Activated CD4-positive, alpha-beta T cell treated with anti-CD3 and anti-CD28 coated beads, Interleukin-2, amount 10 ng/mL, durations not matched to agents 7 days and 5 days (primary cell): ENCODE measurements around the gene EIF3K. TPM values are rescaled to one million over a fixed set of nuclear protein-coding genes. Genes with fewer than 3 reads are reported as not detected.

Experiments used
- CTCF ChIA-PET: fragments of 350-600 bp; sonication (Branson Sonifier 250); formaldehyde crosslinking; loops from one replicate; lab custom pipeline; 2021; ENCODE audit warnings: antibody characterized with exemption; lab: Charles Lee
- POLR2A ChIA-PET: fragments of 350-600 bp; sonication (Branson Sonifier 250); formaldehyde crosslinking; loops from one replicate; lab custom pipeline; 2021; ENCODE audit warnings: antibody characterized with exemption; lab: Charles Lee
- DNase-seq: peaks from one replicate; pipeline ENCODE4 v3.0.0-alpha.2; 2020
- H3K27ac Mint-ChIP-seq: one replicate; pipeline ENCODE4 v1.8.0; 2021; ENCODE audit warnings: mild to moderate bottlenecking, moderate library complexity, mixed read lengths
- H3K27me3 Mint-ChIP-seq: one replicate; pipeline ENCODE4 v1.8.0; 2021; ENCODE audit warnings: mixed read lengths
- H3K36me3 Mint-ChIP-seq: one replicate; pipeline ENCODE4 v1.8.0; 2021; ENCODE audit warnings: low read depth, mixed read lengths
- H3K4me1 Mint-ChIP-seq: one replicate; pipeline ENCODE4 v1.8.0; 2021; ENCODE audit warnings: mixed read lengths
- H3K4me3 Mint-ChIP-seq: one replicate; pipeline ENCODE4 v1.8.0; 2021; ENCODE audit warnings: mild to moderate bottlenecking, moderate library complexity, mixed read lengths
- H3K9me3 Mint-ChIP-seq: one replicate; pipeline ENCODE4 v1.8.0; 2021; ENCODE audit warnings: mixed read lengths
- total RNA-seq, 2 experiments: library from RNA; stranded (reverse); gene quantifications; one replicate each; pipeline ENCODE4 v1.2.3, GENCODE V29; 2021

The EIF3K gene
- total RNA-seq, 2 experiments from 2014 or later = 309 to 318 TPM

DNA sequence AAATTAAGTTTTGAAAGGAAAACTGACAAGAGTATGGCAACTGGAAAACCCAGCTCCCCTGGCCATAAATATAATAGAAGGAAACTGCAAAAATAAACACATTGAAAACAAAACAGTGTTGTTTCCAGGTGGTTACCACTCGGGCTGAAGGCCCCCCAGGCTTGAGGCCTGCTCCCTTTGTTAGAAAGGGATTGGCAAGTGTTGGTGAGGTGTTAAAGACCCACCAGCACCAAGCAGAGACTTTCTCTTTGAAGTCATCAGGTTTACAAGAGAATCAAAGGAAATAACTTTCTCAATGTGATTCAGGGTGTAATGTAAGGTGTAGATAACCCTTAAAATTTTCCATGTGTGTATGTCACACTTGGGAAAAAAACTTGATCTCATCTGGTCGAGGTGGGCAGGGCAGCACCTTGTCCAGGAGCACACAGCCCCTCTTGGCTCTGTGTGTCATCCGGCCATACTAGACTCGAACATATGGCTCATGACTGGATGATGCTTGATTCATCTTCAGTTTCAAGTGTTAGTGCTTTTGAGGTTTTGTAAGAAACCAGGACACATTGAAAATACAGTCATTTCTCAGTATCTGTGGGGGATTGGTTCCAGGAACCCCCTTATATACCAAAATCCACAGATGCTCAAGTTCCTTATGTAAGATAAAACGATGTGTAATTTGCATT is 36.3 kb downstream of the EIF3K start:
- peaks cover 51% of the 10 kb centered on the region for H3K36me3 Mint-ChIP-seq
- no peaks in the 10 kb centered on the region for H3K27me3 Mint-ChIP-seq
- DNase-seq = peak; percentile 43
- H3K9me3 Mint-ChIP-seq = no peaks in the 10 kb centered on the region
- H3K27ac Mint-ChIP-seq = peak overlapping the region; percentile 81
- H3K4me1 Mint-ChIP-seq = peaks cover 92% of the 10 kb centered on the region
- ChIA-PET CTCF (interaction anchor here (0.6 to 1.5 kb wide), 2 partner anchors 8 to 54 kb away, joined by 3 read pairs; partner anchors contain the start of gene ACTN4), POLR2A (interaction anchor here (0.5 kb wide), 1 partner anchor 44 kb away, joined by 5 read pairs; no protein-coding TSS in a partner anchor)
- H3K4me3 Mint-ChIP-seq = peak overlapping the region; percentile 56

DNA sequence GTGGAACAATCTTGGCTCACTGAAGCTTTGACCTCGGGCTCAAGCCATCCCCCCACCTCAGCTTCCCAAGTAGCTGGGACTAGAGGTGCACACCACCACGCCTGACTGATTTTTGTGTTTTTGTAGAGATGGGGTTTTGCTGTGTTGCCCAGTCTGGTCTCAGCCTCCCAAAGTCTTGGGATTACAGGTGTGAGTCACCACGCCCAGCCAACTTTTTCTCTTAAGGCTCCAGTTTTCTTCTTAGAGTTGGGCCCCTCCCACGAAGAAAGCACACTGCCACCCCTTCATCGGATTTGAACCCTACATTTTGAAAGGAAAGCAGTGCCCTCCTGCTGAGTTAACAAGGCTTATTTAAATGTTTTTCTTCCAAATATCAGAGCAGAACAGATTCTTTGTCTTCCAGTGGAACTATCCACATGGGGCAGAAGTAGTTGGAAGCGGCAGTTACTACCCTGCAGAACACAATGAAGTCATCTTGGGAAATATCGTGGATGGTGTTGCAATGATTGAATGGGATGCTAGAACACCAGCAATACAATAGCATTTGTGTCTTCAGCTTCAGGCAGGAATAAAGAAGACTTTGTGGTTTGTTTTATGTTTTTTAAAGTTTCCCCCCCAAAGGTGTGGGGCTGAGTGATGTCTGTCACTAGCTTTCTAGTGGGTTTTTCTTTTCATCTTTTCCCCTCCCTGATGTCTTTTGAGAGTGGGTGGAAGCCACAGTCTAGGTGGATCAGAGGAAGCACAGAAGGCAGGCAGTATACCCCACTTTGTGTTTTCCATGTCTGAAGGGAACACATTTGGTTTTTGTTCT is 37.4 kb downstream of the EIF3K start:
- H3K27me3 Mint-ChIP-seq = no peaks in the 10 kb centered on the region
- H3K4me1 Mint-ChIP-seq = peaks cover 88% of the 10 kb centered on the region
- H3K9me3 Mint-ChIP-seq = no peaks in the 10 kb centered on the region
- DNase-seq = peak; percentile 71
- ChIA-PET CTCF (interaction anchor here (0.6 to 1.7 kb wide), 6 partner anchors 9 to 254 kb away, joined by 3 to 4 read pairs (median 3); partner anchors contain the start of genes ACTN4 and FAM98C), POLR2A (no interaction called here)
- peak overlapping the region; percentile 49 for H3K4me3 Mint-ChIP-seq
- peak overlapping the region; percentile 84 for H3K27ac Mint-ChIP-seq
- H3K36me3 Mint-ChIP-seq = peaks cover 56% of the 10 kb centered on the region

DNA sequence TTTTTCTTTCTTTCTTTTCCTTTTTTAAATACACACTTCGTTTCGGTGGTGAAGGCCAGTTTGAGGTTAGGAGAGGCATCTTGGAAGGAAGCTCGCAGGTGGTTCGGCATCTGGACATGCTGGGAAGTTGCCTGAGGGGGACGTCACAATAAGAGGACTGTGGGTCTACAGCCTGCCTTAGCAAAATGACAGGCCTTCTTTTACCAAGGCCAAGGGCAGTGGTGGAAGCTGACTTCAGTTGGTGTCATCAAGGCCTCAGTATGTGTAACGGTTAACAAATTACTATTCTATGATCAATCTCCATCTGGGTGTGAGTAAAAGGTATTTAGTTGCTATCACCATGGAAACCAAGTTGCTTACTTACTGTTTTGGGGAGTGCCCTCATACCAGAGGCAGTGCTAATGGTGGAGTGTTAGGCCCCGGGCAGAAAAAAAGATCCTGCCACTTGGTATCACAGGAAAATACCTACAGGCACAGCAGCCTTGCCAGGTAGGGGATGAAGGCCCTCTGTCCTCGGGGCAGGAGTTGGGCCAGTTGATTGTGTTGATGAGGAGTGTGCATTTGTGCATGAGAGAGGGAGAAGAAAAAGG is 38.7 kb downstream of the EIF3K start:
- H3K27me3 Mint-ChIP-seq = no peaks in the 10 kb centered on the region
- peak overlapping the region; percentile 84 for H3K27ac Mint-ChIP-seq
- H3K9me3 Mint-ChIP-seq = no peaks in the 10 kb centered on the region
- ChIA-PET POLR2A (no interaction called here), CTCF (interaction anchor here (0.6 to 1.9 kb wide), 5 partner anchors 10 to 255 kb away, joined by 3 to 6 read pairs (median 4); partner anchors contain the start of genes ACTN4 and FAM98C)
- H3K36me3 Mint-ChIP-seq = peaks cover 55% of the 10 kb centered on the region
- no peak overlapping the region for H3K4me3 Mint-ChIP-seq
- peaks cover 84% of the 10 kb centered on the region for H3K4me1 Mint-ChIP-seq
- DNase-seq = no peak

DNA sequence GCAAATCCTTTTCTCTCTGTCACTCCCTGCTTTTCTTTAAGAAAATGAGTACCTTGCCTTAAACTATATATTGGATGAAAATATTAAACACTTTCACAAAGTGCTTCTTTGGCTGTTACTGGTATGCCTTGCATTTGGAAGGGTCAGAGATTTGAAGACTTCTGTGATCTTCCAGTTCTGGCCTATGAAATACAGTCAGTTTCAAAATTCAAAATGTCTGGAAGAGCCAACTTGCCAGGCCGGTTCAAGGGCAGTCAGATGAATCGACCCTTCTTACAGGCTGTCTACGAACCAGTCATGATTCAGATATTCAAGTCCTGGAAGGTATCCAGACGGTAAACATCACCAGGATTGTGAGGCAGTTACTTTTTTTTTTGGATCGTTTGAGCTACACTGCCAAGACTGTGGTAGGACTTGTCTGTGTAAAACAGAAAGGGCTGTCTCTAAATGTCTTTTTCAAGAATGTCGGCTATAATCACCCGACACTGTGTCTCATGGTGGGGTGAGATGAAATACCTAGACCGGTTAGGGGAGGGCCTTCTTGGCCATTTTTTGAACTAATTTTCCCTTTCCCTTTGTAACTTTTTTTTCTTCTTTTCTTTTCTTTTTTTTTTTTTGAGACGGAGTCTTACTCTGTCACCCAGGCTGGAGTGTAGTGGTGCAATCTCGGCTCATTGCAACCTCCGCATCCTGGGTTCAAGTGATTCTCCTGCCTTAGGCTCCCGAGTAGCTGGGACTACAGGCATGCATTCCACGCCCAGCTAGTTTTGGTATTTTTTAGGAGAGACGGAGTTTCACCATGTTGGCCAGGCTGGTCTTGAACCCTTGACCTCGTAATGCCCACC is 39.7 kb downstream of the EIF3K start:
- Mint-ChIP-seq H3K27ac (peak overlapping the region; percentile 25), H3K9me3 (no peaks in the 10 kb centered on the region), H3K36me3 (peaks cover 55% of the 10 kb centered on the region), H3K4me1 (peaks cover 83% of the 10 kb centered on the region), H3K4me3 (no peak overlapping the region), H3K27me3 (no peaks in the 10 kb centered on the region)
- CTCF ChIA-PET = interaction anchor here (1.2 to 1.9 kb wide), 4 partner anchors 9 to 40 kb away, joined by 3 to 6 read pairs (median 4); partner anchors contain the start of genes ACTN4 and EIF3K
- POLR2A ChIA-PET = no interaction called here
- no peak for DNase-seq

DNA sequence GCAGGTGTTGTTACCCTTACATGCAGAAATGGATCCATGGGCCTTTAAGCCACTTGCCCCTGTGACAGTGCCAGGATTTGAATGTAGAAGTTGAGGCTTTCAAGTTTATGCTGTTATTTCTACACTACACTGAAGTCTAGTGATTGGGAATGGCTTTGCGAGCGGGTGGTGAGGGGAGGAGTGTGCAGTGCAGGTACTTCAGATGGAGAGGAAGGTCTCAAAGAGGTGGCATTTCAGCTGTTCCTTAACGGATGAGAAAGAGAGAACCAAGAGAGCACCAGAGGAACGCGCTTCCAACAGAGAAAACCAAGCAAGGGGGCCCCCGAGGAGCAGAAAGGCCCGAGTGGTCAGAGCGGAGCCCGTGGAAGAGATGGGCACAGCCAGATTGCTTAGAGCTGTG is 41.7 kb downstream of the EIF3K start:
- Mint-ChIP-seq H3K27me3 (no peaks in the 10 kb centered on the region), H3K36me3 (peaks cover 46% of the 10 kb centered on the region), H3K4me3 (no peak overlapping the region), H3K4me1 (peaks cover 81% of the 10 kb centered on the region), H3K27ac (no peak overlapping the region), H3K9me3 (no peaks in the 10 kb centered on the region)
- ChIA-PET POLR2A (interaction anchor here (1.3 kb wide), 1 partner anchor 13 kb away, joined by 3 read pairs; the partner anchor contains the start of gene ACTN4), CTCF (no interaction called here)
- DNase-seq = no peak

DNA sequence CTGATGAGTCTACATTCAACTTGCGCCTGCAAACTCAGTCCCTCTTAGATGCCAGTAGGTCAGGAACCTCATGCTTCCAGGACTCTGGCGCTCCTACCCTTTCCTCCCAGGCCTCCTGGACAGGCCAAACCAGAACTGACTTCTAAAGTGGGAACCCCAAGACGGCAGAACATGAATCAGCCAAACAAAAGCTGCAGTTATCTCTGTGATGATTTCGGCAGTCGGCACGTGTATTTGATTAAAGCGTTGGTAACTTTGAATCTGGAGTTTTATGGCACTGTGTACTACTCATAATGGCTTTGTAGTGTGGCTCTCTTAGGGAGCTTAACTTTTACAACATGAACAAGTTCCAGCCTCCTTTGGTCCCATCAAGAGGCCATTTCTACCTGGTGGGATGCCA is 42.1 kb downstream of the EIF3K start:
- no peaks in the 10 kb centered on the region for H3K27me3 Mint-ChIP-seq
- peaks cover 81% of the 10 kb centered on the region for H3K4me1 Mint-ChIP-seq
- peaks cover 43% of the 10 kb centered on the region for H3K36me3 Mint-ChIP-seq
- H3K27ac Mint-ChIP-seq = no peak overlapping the region
- POLR2A ChIA-PET = interaction anchor here (1.3 kb wide), 1 partner anchor 13 kb away, joined by 3 read pairs; the partner anchor contains the start of gene ACTN4
- no peaks in the 10 kb centered on the region for H3K9me3 Mint-ChIP-seq
- H3K4me3 Mint-ChIP-seq = no peak overlapping the region
- CTCF ChIA-PET = no interaction called here
- no peak for DNase-seq

DNA sequence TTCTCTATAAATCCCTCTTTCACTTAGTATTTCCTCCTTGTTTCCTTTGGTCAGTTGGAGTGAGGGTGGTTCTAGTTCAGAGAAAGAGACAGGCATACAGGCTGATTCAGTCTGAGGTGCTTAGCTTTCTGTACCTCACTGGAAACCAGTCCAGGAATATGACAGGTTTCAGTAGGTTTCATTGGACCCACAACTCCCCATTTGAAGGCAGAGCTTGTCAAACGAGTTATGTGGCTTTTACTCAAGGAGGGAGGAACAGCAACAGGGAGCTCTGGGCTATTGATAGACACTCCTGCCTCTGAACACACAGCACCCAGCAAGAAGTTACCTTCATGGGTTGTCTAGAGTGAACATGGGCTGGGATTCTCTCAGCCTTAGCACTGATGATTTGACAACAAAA is 43.0 kb downstream of the EIF3K start:
- Mint-ChIP-seq H3K27ac (no peak overlapping the region), H3K4me3 (no peak overlapping the region), H3K4me1 (peaks cover 81% of the 10 kb centered on the region), H3K36me3 (peaks cover 39% of the 10 kb centered on the region), H3K27me3 (no peaks in the 10 kb centered on the region), H3K9me3 (no peaks in the 10 kb centered on the region)
- POLR2A ChIA-PET = interaction anchor here (0.5 to 1.3 kb wide), 2 partner anchors 14 to 44 kb away, joined by 3 read pairs; partner anchors contain the start of gene ACTN4
- no peak for DNase-seq
- CTCF ChIA-PET = interaction anchor here (0.6 to 1.2 kb wide), 2 partner anchors 15 to 102 kb away, joined by 4 read pairs; partner anchors contain the start of gene ACTN4

DNA sequence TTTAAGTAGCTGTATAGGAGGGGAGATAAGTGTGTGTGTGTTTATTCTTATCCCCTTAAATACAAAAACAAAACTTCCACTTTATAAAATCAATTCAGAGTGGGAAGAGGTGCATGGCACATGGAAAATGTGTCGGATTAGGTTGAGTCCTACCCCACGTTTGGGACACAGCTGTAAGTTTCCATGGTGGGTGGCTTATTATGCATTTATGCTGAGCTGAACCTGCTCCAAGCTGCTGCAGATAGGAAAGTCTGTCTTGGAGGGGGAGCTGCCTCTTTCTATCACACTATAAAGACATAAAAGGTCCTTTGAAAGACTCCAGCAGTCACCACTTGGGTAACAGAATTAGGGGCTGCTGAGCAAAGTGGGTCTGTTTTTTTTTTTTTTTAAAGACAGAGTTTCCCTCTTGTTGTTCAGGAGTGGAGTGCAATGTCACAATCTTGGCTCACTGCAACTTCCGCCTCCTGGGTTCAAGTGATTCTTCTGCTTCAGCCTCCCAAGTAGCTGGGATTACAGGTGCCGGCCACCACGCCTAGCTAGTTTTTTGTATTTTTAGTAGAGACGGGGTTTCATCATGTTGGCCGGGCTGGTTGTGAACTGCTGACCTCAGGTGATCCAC is 43.7 kb downstream of the EIF3K start:
- POLR2A ChIA-PET = interaction anchor here (0.5 kb wide), 1 partner anchor 44 kb away, joined by 3 read pairs; no protein-coding TSS in a partner anchor

DNA sequence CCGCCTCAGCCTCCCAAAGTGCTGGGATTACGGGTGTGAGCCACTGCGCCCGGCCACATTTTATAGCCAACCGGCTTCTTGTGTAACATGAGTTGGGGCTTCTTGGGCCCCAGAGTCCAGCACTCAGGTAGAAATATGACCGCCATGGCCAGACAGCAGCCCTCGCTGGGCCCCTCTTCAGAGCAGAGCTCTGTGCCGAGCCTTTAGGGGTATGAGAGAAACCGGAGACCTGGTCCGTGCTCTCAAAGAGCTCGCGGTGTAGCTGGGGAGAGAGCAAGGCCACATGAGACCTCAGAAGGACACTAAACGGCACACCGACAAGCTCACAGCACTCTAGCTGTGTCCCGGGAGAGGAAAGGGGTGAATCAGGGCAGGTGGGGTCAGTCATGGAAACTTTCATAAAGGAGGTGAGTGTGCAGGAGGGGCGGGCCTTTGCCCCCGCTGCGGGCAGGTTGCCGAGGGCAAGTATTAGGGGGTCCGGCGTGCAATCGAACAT is 44.2 kb downstream of the EIF3K start:
- POLR2A ChIA-PET = no interaction called here
- DNase-seq = no peak
- CTCF ChIA-PET = interaction anchor here (0.6 to 1.7 kb wide), 4 partner anchors 11 to 118 kb away, joined by 3 to 6 read pairs (median 3); no protein-coding TSS in a partner anchor
- Mint-ChIP-seq H3K27me3 (no peaks in the 10 kb centered on the region), H3K9me3 (no peaks in the 10 kb centered on the region), H3K4me1 (peaks cover 81% of the 10 kb centered on the region), H3K4me3 (no peak overlapping the region), H3K36me3 (peaks cover 36% of the 10 kb centered on the region), H3K27ac (no peak overlapping the region)

More for the DNA sequence above, 43.7 kb downstream of the EIF3K start:
- Mint-ChIP-seq H3K4me3 (no peak overlapping the region), H3K9me3 (no peaks in the 10 kb centered on the region), H3K27ac (no peak overlapping the region), H3K4me1 (peaks cover 81% of the 10 kb centered on the region), H3K27me3 (no peaks in the 10 kb centered on the region), H3K36me3 (peaks cover 37% of the 10 kb centered on the region)
- DNase-seq = no peak
- CTCF ChIA-PET = interaction anchor here (0.6 to 1.2 kb wide), 3 partner anchors 15 to 118 kb away, joined by 3 to 4 read pairs (median 4); partner anchors contain the start of gene ACTN4

DNA sequence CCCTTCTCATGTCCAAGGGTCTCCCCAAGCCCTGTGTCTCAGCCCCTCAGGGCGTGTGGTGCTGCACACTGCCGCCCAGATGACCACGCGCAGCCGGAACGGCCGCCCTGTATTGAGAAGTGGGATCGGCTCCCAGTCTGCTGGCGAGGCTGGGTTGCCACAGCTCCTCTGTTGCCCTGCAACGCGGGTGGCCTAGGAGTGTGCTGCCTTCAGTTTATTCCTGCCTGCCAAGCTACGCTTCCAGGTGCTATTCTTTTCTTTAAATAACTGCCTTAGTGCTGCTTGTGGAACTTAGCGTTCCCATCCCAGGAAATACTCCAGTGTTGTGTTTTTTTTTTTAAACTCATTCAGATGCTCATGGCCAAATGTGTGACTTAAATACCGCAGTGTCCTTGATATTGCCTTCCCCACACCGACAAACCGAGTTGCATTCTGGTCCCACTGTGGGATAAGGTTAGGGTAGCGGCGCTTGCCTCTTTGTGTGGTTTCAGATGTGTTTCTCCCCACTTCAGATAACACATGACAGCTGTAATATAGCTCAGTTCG is 45.0 kb downstream of the EIF3K start:
- H3K36me3 Mint-ChIP-seq = peaks cover 41% of the 10 kb centered on the region
- ChIA-PET CTCF (interaction anchor here (0.6 to 1.7 kb wide), 6 partner anchors 10 to 265 kb away, joined by 3 to 6 read pairs (median 3); no protein-coding TSS in a partner anchor), POLR2A (no interaction called here)
- H3K27ac Mint-ChIP-seq = peak overlapping the region; percentile 72
- no peaks in the 10 kb centered on the region for H3K9me3 Mint-ChIP-seq
- DNase-seq = peak; percentile 37
- H3K27me3 Mint-ChIP-seq = no peaks in the 10 kb centered on the region
- peaks cover 82% of the 10 kb centered on the region for H3K4me1 Mint-ChIP-seq
- no peak overlapping the region for H3K4me3 Mint-ChIP-seq
